ENCODE data around the gene CERS6.
"Not testable (repeated sequence)": the region's sequence is repeated elsewhere in the genome, so short reads cannot be mapped to it uniquely, and the experiment has no call there.

CERS6 gene

GRCh38 chr2:168455645-168456520 lies at the start of gene CERS6:
Gene CERS6 (plus strand): TSS chr2:168456272. CDS start chr2:168456449, 177 bp downstream.
- DNase-seq = peak; percentile 86

GRCh38 chr2:168412301-168412700 lies 43.8 kb upstream of the CERS6 start:
- not testable (repeated sequence) for DNase-seq

GRCh38 chr2:168413101-168413500 lies 43.0 kb upstream of the CERS6 start:
- not testable (repeated sequence) for DNase-seq

- DNase-seq = no peak
These were observed 39.5 kb upstream of the CERS6 start for GRCh38 chr2:168416555-168416954.

GRCh38 chr2:168422584-168422983 lies 33.5 kb upstream of the CERS6 start:
- no peak for DNase-seq

- no peak for DNase-seq
These were observed 31.7 kb upstream of the CERS6 start for GRCh38 chr2:168424112-168424951.

GRCh38 chr2:168424971-168425370 lies 31.1 kb upstream of the CERS6 start:
- DNase-seq = no peak

- no peak for DNase-seq
These were observed 29.2 kb upstream of the CERS6 start for GRCh38 chr2:168426861-168427260.

GRCh38 chr2:168427451-168427850 lies 28.6 kb upstream of the CERS6 start:
- DNase-seq = no peak

- DNase-seq = no peak
These were observed 27.6 kb upstream of the CERS6 start for GRCh38 chr2:168428431-168428830.

- no peak for DNase-seq
These were observed 26.1 kb upstream of the CERS6 start for GRCh38 chr2:168429988-168430387.

GRCh38 chr2:168430431-168430830 lies 25.6 kb upstream of the CERS6 start:
- DNase-seq = no peak

GRCh38 chr2:168431301-168432024 lies 24.6 kb upstream of the CERS6 start:
- DNase-seq = no peak

GRCh38 chr2:168432100-168432499 lies 24.0 kb upstream of the CERS6 start:
- no peak for DNase-seq

- DNase-seq = no peak
These were observed 23.4 kb upstream of the CERS6 start for GRCh38 chr2:168432565-168433186.

GRCh38 chr2:168433527-168433926 lies 22.5 kb upstream of the CERS6 start:
- no peak for DNase-seq

- no peak for DNase-seq
These were observed 21.9 kb upstream of the CERS6 start for GRCh38 chr2:168434146-168434545.

- DNase-seq = no peak
These were observed 19.2 kb upstream of the CERS6 start for GRCh38 chr2:168436840-168437239.

GRCh38 chr2:168438553-168438952 lies 17.5 kb upstream of the CERS6 start:
- DNase-seq = no peak

- no peak for DNase-seq
These were observed 16.5 kb upstream of the CERS6 start for GRCh38 chr2:168439536-168439935.

- DNase-seq = no peak
These were observed 14.7 kb upstream of the CERS6 start for GRCh38 chr2:168441214-168441872.

- DNase-seq = no peak
These were observed 12.3 kb upstream of the CERS6 start for GRCh38 chr2:168443818-168444217.

Measured in activated CD8-positive, alpha-beta memory T cell treated with anti-CD3 and anti-CD28 coated beads, Interleukin-2, amount 50 U/mL, for 4 hours (primary cell).